SK-N-SH treated with all-trans-retinoic acid at 6 μM for 48 hours (cell line): ENCODE data around the gene CLNK.

Source experiments
- ATAC-seq: fragments of 200-7000 bp; cut with Tn5 transposase; 3 replicates; pipeline ENCODE4 v1.9.1; 2020; ENCODE audit warnings: mild to moderate bottlenecking, moderate library complexity
- ARNTL ChIP-seq: fragments of 450-650 bp; formaldehyde crosslinking; IDR thresholded peaks from 2 replicates; pipeline ENCODE4 v1.5.0; 2020; ENCODE audit warnings: low read depth, mild to moderate bottlenecking, moderate library complexity, borderline replicate concordance
- BACH2 ChIP-seq: fragments of 250-450 bp; sonication (Bioruptor Pico); IDR thresholded peaks from 2 replicates; pipeline ENCODE4 v1.9.0; 2021; ENCODE audit warnings: mild to moderate bottlenecking, borderline replicate concordance
- CSDC2 ChIP-seq: fragments of 250-450 bp; sonication (Bioruptor Pico); IDR thresholded peaks from 2 replicates; pipeline ENCODE4 v1.5.0; 2020; ENCODE audit warnings: mild to moderate bottlenecking, moderate library complexity
- ESRRG ChIP-seq: fragments of 250-450 bp; sonication (Bioruptor Pico); IDR thresholded peaks from 2 replicates; pipeline ENCODE4 v1.6.1; 2021; ENCODE audit warnings: mild to moderate bottlenecking
- GLIS3 ChIP-seq: fragments of 250-450 bp; sonication (Bioruptor Pico); IDR thresholded peaks from 2 replicates; pipeline ENCODE4 v1.5.0; 2020; ENCODE audit warnings: mild to moderate bottlenecking, moderate library complexity
- ISL1 ChIP-seq: fragments of 250-450 bp; sonication (Bioruptor Pico); IDR thresholded peaks from 2 replicates; pipeline ENCODE4 v2.1.2; 2022; ENCODE audit warnings: mild to moderate bottlenecking, moderate library complexity
- PATZ1 ChIP-seq: fragments of 250-450 bp; sonication (Bioruptor Pico); IDR thresholded peaks from 2 replicates; pipeline ENCODE4 v1.8.0; 2020; ENCODE audit warnings: mild to moderate bottlenecking, moderate library complexity, borderline replicate concordance
- RARB ChIP-seq: fragments of 250-450 bp; sonication (Bioruptor Pico); IDR thresholded peaks from 2 replicates; pipeline ENCODE4 v1.8.0; 2021; ENCODE audit warnings: mild to moderate bottlenecking, moderate library complexity
- SNAI2 ChIP-seq: fragments of 250-450 bp; sonication (Bioruptor Pico); IDR thresholded peaks from 2 replicates; pipeline ENCODE4 v1.5.0; 2020; ENCODE audit warnings: mild to moderate bottlenecking, moderate library complexity
- TCF4 ChIP-seq: fragments of 250-450 bp; sonication (Bioruptor Pico); IDR thresholded peaks from 2 replicates; pipeline ENCODE4 v1.8.0; 2021; ENCODE audit warnings: mild to moderate bottlenecking, moderate library complexity, borderline replicate concordance
- TOX ChIP-seq: fragments of 250-450 bp; sonication (Bioruptor Pico); IDR thresholded peaks from 2 replicates; pipeline ENCODE4 v1.8.0; 2021; ENCODE audit warnings: mild to moderate bottlenecking, moderate library complexity, borderline replicate concordance
- TSHZ2 ChIP-seq: fragments of 250-450 bp; sonication (Bioruptor Pico); IDR thresholded peaks from 2 replicates; pipeline ENCODE4 v1.5.0; 2020; ENCODE audit warnings: mild to moderate bottlenecking, moderate library complexity
- ZFP3 ChIP-seq: fragments of 250-450 bp; sonication (Bioruptor Pico); IDR thresholded peaks from 2 replicates; pipeline ENCODE4 v1.5.0; 2020; ENCODE audit warnings: mild to moderate bottlenecking, moderate library complexity
- ZNF565 ChIP-seq: fragments of 450-650 bp; formaldehyde crosslinking; conservative IDR thresholded peaks from 2 replicates; pipeline ENCODE4 v1.5.0; 2020; ENCODE audit warnings: low read depth, mild to moderate bottlenecking, moderate library complexity
- ZNF8 ChIP-seq: fragments of 450-650 bp; formaldehyde crosslinking; IDR thresholded peaks from 2 replicates; pipeline ENCODE4 v1.5.0; 2020; ENCODE audit warnings: mild to moderate bottlenecking, moderate library complexity
- TF ChIP-seq, protein P1 (sequence below): fragments of 250-450 bp; sonication (Bioruptor Pico); IDR thresholded peaks from 2 replicates; pipeline ENCODE4 v1.5.1; 2021; ENCODE audit warnings: mild to moderate bottlenecking, moderate library complexity
- TF ChIP-seq, protein P2 (sequence below): fragments of 250-450 bp; sonication (Bioruptor Pico); IDR thresholded peaks from 2 replicates; pipeline ENCODE4 v1.5.1; 2020; ENCODE audit warnings: low read depth, mild to moderate bottlenecking, moderate library complexity

Gene CLNK

DNA sequence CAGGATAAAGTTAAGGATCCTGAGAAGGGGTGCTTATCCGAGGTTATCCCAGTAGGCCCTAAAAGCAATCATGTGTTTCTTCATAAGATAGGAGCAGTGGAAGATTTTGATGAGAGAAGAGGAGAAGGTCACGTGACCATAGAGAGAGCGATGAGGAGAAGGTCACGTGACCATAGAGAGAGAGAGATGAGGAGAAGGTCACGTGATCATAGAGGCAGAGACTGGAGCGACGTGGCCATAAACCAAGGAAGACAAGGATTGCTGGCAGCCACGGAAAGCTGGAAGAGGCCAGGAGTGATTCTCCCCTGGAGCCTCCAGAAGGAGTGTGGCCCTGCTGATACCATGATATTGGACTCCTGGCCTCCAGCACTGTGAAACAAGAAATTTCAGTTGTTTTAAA is 188.9 kb downstream of the CLNK start:
- TF ChIP-seq, protein P1, sequence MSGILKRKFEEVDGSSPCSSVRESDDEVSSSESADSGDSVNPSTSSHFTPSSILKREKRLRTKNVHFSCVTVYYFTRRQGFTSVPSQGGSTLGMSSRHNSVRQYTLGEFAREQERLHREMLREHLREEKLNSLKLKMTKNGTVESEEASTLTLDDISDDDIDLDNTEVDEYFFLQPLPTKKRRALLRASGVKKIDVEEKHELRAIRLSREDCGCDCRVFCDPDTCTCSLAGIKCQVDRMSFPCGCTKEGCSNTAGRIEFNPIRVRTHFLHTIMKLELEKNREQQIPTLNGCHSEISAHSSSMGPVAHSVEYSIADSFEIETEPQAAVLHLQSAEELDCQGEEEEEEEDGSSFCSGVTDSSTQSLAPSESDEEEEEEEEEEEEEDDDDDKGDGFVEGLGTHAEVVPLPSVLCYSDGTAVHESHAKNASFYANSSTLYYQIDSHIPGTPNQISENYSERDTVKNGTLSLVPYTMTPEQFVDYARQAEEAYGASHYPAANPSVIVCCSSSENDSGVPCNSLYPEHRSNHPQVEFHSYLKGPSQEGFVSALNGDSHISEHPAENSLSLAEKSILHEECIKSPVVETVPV (CRISPR knock-in tag), result no peak
- TF ChIP-seq RARB (CRISPR knock-in tag), result no peak
- TF ChIP-seq, all 23 proteins: peak for 0
- ATAC-seq, result no peak

DNA sequence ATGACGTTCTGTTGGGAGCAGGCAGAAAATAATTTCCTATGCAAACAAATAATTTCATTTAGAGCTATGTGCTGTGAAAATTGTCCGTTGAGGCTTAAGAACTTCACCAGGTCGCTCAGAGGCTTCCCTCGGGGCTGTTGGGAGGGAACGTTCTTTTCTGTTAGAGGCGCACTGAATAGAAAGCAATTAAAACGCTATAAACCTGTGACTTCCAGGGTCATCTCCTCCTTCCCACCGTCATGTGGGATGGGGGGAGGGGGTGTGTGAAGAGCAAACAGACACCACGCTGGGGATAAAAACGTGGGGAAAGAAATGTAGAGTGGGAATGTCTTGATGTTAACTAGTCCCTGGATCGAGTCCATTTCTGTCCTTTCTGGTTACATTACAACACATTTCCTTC is 192.1 kb downstream of the CLNK start:
- no peak for ATAC-seq

GRCh38 chr4:10491401-10491800 is 193.2 kb downstream of the CLNK start:
- TF ChIP-seq TCF4 (no peak), ISL1 (CRISPR knock-in tag) (no peak), BACH2 (CRISPR knock-in tag) (no peak), TOX (CRISPR knock-in tag) (no peak), ZNF8 (no peak), CSDC2 (CRISPR knock-in tag) (no peak), ARNTL (CRISPR knock-in tag) (no peak), TSHZ2 (no peak), GLIS3 (CRISPR knock-in tag) (no peak), ESRRG (CRISPR knock-in tag) (no peak), PATZ1 (CRISPR knock-in tag) (no peak), ZNF565 (CRISPR knock-in tag) (no peak), SNAI2 (no peak), ZFP3 (no peak)
- TF ChIP-seq, protein P1 (CRISPR knock-in tag), result no peak
- TF ChIP-seq, protein P2, sequence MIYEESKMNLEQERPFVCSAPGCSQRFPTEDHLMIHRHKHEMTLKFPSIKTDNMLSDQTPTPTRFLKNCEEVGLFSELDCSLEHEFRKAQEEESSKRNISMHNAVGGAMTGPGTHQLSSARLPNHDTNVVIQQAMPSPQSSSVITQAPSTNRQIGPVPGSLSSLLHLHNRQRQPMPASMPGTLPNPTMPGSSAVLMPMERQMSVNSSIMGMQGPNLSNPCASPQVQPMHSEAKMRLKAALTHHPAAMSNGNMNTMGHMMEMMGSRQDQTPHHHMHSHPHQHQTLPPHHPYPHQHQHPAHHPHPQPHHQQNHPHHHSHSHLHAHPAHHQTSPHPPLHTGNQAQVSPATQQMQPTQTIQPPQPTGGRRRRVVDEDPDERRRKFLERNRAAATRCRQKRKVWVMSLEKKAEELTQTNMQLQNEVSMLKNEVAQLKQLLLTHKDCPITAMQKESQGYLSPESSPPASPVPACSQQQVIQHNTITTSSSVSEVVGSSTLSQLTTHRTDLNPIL (CRISPR knock-in tag), result no peak
- ATAC-seq, result no peak

More for the DNA sequence above, 192.1 kb downstream of the CLNK start:
- TF ChIP-seq, protein P2 (CRISPR knock-in tag), result no peak
- TF ChIP-seq ISL1 (CRISPR knock-in tag), result no peak
- TF ChIP-seq ZNF8, result no peak
- no peak for TF ChIP-seq PATZ1 (CRISPR knock-in tag)
- no peak for TF ChIP-seq ARNTL (CRISPR knock-in tag)
- TF ChIP-seq SNAI2, result no peak
